Pons (tissue), 1 donor: Measurements from ENCODE around the gene OR51G2.

Experiments
- DNase-seq: peaks from one replicate; pipeline ENCODE4 v3.0.0-alpha.2; 2016; ENCODE audit warnings: low spot score

Gene OR51G2

GRCh38 chr11:4863876-4864275 lies 55.3 kb downstream of the OR51G2 start:
- no peak for DNase-seq
